GM12891 (cell line): Measurements from ENCODE around the gene COL5A2.

Source experiments
- POLR2A ChIP-seq: IDR thresholded peaks from 2 replicates; pipeline ENCODE4 v1.6.1; 2011; ENCODE audit warnings: low read depth, low read length, control low read depth
- POLR2AphosphoS5 ChIP-seq: IDR thresholded peaks from 2 replicates; pipeline ENCODE4 v1.6.1; 2011; ENCODE audit warnings: low read depth, low read length, control low read depth
- SPI1 ChIP-seq: IDR thresholded peaks from 2 replicates; pipeline ENCODE4 v1.6.1; 2011; ENCODE audit warnings: low read depth, low read length, control low read depth
- TAF1 ChIP-seq: IDR thresholded peaks from 2 replicates; pipeline ENCODE4 v1.6.1; 2011; ENCODE audit warnings: low read depth, low read length, control low read depth

DNA sequence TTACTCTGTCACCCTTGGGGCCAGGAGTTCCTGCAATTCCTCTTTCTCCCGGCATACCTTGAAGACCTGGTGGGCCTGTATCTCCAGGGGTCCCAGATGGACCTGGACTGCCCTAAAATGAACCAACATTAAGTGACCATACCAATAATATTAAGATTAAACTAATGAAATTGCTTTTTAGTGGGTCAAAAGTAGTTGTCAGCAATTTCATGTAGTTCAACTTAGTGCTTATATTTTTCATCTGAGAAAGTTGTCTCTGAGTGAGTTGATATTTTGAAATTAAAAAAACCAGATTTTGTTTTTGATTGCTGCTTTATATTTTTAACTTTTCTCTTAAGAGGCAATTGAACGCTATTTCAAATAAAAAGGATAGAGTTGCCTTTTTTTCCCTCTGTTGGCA, 122.2 kb downstream of the COL5A2 start:
- TF ChIP-seq POLR2AphosphoS5 (no peak), POLR2A (no peak), TAF1 (no peak), SPI1 (no peak)
